HL-60/S4 (cell line): ENCODE results near the gene MZT2A.
"Not testable (repeated sequence)": the region's sequence is repeated elsewhere in the genome, so short reads cannot be mapped to it uniquely, and the experiment has no call there.

ENCODE experiments used
- in situ Hi-C: fragments of 300-500 bp; cut with MboI; formaldehyde crosslinking; loops from 2 replicates; pipeline ENCODE4 v1.14.3; 2022; ENCODE audit warnings: low sequenced_read_pairs

Gene MZT2A

GRCh38 chr2:131467722-131468121, 24.5 kb downstream of the MZT2A start:
- in situ Hi-C loops: not testable (repeated sequence)

GRCh38 chr2:131454914-131455313, 37.3 kb downstream of the MZT2A start:
- in situ Hi-C loops: not testable (repeated sequence)

- in situ Hi-C loops: not testable (repeated sequence)
These were observed 40.8 kb downstream of the MZT2A start for GRCh38 chr2:131451265-131451949.

GRCh38 chr2:131447981-131448380, 44.2 kb downstream of the MZT2A start:
- in situ Hi-C loops: not testable (repeated sequence)

GRCh38 chr2:131445896-131446295, 46.3 kb downstream of the MZT2A start:
- in situ Hi-C loops: no loop called here

GRCh38 chr2:131445515-131445797, 46.7 kb downstream of the MZT2A start:
- in situ Hi-C loops: not testable (repeated sequence)

GRCh38 chr2:131444736-131445514, 47.3 kb downstream of the MZT2A start:
- in situ Hi-C loops: not testable (repeated sequence)

- in situ Hi-C loops: not testable (repeated sequence)
These were observed 51.3 kb downstream of the MZT2A start for GRCh38 chr2:131440742-131441468.
